Activated T-cell treated with anti-CD3 and anti-CD28 coated beads, Interleukin-2, amount 50 U/mL, for 1 hour (primary cell): Measurements from ENCODE around the gene CLCN4.

Experiments
- DNase-seq: peaks from one replicate; pipeline ENCODE4 v3.0.0-alpha.2; 2020

Gene CLCN4

DNA sequence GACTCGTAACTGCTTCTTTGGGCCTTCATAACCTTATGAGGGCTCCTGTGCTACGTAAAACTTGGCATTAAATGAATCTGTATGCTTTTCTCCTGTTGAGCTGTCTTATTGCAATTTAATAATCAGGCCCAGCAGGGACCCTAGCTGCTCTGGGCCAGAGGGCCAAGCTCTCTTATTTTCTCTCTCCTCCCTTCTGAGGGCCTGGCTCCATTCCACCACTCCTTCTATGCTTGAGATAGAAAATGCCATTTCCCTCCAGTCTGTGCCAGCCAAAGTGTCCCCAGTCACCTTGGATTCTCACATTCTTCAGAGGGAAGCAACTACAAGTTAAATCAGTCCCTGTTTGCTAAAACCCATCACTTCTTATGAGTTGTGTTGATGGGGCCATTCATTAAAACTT lies 90.1 kb downstream of the CLCN4 start:
- DNase-seq, result no peak

DNA sequence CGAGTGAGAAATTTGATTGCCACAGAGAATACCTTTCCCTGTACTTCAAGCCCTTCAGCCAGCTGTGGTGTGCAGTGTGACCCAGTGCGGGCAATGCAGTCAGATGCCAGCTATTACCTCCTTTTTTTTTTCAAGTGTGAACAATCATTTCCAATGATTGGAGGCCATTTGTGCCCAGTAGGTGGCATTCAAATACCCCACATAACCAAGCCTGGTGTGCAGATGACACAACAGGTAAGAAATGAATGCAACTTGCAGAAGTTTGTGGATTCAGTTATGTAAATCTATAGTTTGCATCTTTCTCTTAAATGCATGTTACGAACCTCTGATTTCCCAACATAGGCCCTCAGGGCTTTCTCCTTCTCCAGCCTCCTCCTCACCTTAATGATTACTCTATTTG lies 98.0 kb downstream of the CLCN4 start:
- DNase-seq, result no peak

DNA sequence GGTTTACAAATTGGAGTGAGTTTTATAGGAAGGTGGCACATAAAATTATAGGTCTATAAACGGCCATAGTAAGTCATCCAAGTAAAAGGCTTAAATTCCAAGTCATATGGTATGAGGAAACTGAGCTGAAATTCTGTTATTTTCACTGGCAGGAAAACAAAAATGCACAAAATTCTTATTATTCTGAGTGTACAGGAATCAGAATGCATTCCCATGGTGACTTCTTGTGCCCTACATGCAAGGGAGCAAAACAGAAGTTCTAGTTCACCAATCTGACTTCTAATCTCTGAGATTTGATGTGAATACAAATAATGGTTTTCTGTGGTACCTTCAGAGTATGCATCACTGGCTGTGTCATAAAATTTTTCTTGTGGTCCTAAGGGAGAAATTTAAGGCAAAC lies 102.9 kb downstream of the CLCN4 start:
- no peak for DNase-seq

DNA sequence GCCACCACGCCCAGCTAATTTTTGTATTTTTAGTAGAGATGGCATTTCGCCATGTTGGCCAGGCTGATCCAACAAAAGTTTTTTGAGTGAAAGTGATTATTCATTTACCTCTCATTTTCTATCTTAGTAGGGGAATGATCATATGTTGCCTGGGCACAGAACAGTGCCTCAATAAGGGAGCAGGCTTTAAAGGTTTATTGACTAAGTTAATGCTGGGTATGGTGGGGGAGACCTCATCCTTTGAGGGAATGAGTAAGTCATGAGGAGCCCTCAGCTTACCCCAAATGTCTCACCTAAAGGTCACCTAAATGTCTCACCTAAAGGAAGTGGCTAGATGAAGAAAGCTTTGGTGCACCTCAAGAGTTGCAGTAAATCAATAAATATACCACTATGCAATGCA lies 109.0 kb downstream of the CLCN4 start:
- no peak for DNase-seq

DNA sequence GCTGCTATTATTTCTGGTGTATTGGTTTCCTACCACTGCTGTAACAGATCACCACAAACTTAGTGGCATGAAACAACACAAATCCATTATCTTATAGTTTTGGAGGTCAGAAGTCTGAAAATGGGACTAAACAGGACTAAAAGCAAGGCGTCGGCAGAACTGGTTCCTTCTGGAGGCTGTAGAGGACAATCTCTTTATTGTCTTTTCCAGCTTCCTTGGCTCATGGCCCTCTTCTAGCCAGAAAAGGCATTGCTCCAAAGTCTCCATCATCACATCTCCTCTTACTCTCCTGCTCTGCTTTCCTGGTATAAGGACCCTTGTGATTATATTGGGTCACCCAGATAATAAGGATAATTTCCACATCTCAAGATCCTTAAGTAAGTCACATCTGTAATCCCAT lies 121.9 kb downstream of the CLCN4 start:
- DNase-seq, result no peak

DNA sequence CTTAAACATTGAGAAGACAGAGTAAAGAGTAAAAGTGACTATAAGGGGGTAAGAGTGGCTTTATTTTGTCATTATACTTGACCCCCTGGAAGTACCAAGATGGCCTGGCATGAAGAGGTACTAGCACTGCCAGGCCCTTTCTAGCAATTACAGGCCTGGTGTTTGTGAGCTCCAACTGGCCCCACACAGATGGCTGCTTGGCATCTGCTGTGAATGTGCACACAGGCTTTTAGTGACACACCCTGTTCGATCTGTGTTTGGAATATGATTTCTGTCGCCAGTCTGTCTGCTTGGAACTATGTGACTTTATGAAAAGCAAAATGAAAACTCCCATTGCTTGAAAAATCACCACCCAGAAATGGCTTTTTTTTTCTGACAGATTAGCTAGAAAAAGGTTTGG lies 123.3 kb downstream of the CLCN4 start:
- DNase-seq, result no peak

DNA sequence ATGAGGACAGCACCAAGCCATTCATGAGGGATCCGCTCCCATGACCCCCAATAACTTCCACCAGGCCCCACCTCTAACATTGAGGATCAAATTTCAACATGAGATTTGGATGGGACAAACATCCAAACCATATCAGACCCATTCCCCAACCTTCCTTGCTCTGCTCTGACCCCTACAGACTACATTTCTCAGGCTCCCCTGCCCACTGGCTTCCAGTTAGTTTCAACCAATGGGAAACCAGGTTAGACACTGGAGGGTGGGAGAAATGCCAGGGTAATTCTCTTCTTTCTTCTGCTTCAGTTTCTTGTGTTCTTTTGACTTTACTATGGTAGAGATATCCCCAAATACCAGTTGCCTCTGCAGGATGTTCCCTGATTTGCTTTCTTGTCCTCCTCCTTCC lies 125.7 kb downstream of the CLCN4 start:
- DNase-seq, result no peak

DNA sequence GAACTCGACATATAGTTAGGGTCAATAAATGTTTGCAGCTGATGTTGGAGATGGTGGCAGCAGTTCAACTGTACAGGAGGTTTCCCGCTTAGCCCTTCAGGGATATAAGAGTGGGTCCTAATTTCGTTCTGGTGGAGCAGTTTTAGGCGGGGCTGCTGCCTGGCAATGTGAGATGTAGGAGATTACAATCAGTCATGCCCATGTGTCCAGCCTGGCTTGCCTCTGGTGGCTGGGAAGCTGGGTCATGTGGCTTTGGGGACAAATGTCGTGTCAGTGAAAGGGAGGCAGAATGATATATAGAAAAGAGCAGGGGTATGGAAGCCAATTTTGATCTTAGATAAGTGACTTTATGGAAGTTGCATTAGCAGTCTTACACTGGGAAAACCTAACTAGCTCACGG lies 129.4 kb downstream of the CLCN4 start:
- DNase-seq, result no peak
